HG02763 (cell line): ENCODE results near the gene LARGE1.

Experiments used
- ATAC-seq: cut with Tn5 transposase; IDR thresholded peaks from one replicate; pipeline ENCODE4 v1.9.1; 2021; ENCODE audit warnings: mild to moderate bottlenecking, moderate library complexity; ENCODE audit not compliant: unreplicated experiment

LARGE1 gene

DNA sequence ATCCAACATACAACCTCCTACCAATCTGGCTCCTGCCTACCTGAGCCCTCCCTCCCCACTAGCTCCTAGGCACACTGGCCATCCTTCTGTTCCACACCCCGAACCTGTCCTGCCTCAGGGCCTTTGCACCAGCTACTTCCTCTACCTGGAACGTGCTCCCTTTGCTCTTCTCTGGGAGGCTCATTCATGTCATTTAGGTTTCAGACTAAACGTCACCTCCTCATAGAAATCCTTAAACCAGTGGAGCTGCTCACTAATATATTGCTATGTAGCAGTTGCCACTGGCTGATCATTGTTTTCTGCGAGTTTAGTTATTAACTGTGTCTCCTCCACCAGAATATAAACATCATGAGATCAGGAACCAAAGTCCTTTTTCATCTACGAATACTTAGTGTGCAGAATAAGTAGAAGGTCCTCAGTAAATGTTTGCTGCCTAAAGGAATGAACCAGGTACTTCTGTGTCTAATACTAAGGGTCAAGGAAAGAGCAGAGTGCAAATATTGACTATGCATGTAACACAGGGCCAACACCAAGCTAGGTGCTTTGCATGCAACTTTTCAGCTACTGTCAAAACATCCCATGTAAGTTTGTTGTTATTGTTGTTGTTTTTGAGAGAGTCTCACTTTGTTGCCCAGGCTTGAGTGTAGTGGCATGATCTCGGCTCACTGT is 584.5 kb downstream of the LARGE1 start:
- ATAC-seq, result no peak

DNA sequence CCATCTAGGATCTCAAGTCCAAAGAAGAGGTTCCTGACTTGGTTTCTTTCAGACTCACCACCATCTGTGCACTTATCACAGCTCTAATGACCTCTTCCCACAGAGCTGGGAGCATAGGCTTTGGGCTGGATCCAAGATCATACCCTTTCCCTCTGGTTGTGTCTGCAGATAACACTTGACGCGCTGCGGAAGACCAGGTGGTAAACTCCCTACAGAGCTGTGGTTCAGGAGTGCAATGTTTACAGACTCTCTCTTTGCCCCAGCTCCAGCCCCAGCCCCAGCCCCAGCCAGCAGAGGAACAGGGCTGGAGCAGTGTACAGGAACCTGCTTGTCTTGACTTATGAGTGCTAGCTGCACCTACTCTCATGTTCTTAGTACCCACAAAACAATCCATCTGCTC is 587.7 kb downstream of the LARGE1 start:
- ATAC-seq, result no peak

DNA sequence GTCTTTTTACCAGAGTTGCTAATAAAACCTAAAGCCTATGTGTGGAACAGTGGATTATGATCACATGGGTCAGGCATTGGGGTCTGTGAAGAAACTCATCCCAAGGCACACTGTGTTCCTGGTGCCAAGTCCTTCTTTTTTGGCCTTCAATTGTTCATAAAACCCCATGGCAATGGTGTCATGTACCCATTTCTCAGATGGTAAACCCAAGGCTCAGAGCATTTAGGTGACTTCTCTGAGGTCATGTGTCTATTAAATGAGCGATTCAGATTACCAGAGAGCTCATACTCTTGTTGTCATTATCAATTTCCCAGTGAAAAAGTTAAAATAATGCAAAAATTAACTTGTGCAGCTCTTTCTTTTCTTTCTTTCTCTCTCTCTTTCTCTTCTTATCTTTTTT is 589.3 kb downstream of the LARGE1 start:
- no peak for ATAC-seq

DNA sequence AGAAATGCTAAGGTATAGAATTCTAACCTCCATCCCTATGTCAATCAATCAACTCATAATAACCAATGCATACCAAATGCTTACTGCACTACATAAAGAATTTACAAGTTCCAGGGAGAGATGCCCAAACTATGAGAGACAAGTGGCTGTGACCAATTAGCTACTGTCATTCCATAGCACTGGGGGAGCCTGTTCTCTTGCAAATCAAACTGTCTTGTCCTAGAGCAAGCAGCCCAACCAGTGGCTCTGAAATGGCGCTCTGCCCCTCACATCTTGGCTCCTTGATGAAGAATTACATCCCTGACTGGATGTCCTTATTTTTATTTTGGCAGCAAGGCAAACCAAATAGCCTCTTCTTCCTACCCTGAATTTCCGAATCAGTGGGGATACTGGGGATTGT is 589.7 kb downstream of the LARGE1 start:
- ATAC-seq, result no peak

DNA sequence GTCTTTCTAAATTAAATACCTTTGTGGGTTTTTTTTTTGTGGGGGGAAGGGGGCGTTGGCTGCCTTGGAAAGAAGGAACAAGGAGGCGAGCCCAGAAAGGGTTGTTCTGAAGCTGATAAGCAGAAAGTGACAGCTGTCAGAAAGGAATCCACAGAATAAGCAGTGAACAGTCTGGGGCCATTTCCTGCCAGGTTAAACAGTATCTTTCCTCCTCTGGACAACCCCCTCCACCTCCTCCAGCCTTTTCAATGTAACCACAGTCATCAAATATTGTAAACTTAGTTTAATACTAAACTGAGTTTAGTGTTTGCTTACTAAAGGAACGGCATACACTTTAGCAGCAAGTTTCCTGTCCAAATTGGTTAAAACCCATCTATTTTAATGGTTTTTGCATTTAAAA is 590.9 kb downstream of the LARGE1 start:
- no peak for ATAC-seq

DNA sequence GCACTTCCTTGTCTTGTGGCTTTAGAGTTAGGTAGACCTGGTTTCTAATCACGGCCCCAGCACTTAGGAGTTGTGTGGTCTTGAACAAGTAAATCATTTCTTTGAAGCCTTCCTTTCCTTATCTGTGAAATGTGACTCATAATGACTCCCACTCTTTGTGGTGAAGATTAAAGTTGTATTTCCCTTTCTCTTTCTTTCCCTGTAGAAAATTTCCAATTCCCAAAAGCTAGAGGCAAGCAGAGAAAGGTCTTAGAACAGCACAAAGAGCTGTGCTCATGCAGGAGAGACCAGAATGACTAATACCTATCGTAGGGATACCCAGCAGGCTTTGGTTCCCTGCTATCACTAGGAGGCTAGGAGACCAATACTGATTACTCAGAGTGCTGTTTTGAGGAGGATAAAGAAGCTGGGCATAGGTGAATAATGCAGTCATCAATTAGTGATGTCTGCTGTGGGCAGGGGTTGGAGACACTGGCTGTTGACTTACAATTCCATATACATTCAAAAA is 591.4 kb downstream of the LARGE1 start:
- ATAC-seq, result no peak

DNA sequence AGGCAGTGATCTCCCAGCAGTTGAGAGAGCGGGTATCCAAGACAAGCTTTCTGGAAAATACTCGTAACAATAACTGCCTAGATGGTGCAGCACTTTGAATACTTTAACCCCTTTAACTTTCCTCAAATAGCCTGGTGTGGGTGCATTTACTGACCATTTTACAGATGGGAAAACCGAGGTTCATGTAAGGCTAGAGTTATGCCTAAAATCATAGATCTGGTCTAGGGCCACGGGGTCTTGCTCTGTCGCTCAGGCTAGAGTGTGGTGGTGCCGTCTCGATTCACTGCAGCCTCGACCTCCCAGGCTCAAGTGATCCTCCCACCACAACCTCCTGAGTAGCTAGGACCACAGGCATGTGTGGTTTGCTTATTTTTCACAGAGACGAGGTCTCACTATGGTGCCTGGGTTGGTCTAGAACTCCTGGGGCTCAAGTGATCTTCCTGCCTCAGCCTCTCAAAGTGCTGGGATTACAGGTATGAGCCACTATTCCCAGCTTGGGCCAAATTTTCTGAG is 592.9 kb downstream of the LARGE1 start:
- ATAC-seq, result no peak

DNA sequence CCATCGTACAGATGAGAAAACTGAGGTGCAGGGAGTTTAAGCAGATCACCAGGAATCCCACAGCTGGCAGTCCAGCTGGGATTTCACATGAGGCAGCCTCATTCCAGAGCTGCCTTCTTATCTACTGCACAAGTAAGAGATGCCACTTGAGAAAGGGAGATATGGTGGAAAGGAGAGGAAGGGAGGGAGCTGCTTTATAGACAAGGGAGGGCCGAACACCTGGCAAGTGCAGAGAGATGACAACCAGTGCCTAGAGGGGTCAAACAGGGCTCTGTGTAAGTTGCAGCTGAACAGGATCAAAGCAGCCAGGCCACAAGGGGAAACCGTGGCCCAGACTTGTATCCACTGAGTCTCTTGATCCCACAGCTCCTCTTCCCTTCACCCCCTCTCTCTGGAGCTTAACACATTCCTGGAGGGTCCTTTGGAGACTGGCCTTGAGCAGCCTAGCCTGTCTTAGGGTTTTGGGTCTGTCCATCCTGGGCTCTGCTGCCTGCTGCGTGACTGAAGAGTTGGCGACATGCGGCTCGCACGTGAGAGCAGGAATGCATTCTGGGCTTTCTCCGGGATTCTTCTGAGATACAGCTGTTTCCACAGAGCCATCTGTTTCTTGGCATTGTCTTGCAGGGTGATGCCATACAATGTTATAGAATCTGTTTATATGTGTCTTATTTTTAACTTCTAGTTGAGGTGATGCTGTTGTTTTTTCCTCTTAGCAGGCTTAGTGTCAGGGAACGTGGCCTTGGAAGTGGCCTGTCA is 593.6 kb downstream of the LARGE1 start:
- ATAC-seq, result no peak

DNA sequence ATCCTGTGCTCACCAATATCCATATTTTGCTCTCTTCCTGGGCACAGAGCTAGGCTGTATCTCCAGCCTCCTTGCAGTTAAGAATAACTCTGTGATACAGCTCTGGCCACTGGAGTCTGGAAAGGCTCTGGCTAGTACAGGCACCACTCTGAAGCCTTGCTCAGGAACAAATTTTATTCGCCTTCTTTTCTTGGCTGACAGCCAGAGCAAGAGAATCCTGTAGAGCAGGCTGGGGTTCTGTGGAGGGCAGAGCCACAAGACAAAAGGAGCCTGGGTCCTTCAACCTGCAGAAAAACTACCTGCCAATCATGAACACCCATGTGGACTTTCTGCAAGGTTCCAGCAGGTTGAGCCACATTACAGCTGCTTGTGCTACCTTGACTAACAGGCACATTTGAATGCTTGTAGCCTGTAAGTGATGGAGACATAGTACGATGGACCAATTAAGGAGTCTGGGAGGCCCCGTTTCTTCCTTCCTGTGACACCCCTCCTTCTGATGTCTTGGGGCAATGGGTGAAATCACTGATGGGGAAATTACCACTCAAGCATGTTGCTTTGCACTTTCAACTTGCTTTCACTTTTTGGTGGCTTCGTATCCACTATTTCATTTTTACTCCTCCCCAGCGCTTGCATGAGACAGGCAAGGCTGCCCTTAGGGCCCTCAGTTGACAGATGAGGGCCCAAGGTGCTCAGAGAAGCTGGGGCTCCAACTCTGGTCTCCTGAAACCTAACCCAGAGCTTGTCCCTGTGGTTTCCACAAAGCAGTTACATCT is 594.9 kb downstream of the LARGE1 start:
- ATAC-seq, result no peak

DNA sequence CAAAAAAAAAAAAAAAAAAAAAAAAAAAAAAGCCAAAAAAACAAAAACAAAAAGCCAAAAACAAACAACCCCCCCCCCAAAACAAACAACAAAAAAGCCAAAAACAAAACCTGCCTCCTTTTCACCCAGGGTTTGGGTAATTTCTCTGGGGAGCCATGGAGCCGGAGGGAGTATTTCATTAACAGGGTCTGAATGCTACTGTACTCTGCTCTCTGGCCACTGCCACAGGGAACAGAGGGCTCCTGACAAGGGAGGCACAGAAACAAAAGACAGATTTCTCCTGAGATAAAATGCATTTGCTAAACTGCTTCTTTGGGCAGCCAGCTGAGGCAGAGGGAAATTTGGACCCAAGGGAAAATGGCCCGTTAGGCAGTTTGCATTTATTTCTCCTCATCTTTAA is 596.0 kb downstream of the LARGE1 start:
- no peak for ATAC-seq

DNA sequence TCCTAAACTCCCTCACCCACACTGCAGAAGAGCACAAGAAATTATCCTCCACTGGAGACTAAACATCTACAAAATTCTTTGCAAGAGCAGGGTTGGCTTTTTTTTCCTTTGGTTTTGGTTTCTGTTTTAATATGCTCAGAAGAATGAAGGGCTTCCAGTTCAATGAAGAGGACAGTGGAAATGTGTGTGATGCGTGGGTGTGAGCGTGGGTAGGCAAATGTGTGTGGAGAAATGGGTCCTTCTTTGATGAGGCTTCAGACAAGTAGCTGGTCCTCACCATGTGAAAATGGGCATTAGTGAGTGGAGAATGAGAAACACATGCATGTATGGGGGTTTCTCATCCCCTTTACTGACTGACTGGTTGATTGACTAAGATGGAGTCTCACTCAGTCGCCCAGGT is 598.8 kb downstream of the LARGE1 start:
- ATAC-seq, result no peak

DNA sequence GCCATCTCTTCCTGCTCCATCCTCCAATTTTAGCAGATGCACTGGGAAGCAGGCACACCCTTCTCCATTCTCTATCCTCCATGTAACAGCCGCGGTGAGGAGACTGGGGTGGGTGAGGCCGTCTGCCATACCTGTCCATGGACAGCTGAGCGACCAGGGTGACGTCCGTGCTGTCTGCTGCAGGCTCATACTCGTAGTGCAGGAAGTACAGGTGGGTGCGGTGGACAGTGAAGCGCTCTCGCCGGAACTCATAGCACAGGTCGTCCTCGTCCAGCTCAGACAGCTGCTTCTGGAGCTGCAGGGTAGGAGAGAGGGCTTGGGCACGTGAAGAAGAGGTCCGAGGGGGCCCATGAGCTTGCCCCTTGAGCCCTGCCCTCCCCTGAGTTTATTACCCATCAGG is 604.3 kb downstream of the LARGE1 start:
- ATAC-seq, result no peak

DNA sequence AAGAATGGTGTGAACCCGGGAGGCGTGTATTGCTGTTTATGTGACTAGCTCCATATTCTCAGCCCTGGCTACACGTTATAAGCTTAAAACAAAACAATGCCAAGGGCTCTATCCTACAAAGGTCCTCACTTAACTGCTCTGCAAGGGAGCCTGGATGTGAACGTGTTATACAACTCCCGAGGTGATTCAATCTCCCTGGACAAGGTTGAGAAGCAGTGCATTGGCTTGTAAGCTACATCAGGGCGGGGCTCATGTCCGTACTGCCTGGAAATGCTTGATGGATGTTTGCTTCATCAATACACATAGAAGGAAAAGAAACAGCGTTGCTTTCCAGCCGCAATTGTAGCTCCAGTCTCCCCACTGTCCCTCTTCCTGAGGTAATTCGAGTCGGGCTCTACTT is 605.2 kb downstream of the LARGE1 start:
- ATAC-seq, result no peak

DNA sequence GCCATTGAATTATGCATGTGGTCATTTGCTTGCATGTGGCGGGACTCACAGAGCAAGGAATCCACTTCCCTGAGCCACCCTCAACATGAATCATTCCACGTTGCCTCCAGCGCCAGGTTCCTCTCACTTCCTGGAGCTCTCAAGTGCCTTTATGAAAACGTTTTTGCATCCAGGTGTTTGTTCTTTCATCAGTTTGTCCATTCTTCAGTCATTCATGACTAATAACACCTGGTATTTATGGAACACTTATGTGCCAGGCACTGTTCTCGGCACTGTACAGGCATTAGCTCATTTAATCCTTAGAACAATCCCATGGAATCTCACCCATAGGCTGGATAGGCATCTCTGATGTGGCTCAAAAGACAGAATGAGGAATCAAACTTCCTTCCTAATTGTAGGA is 606.0 kb downstream of the LARGE1 start:
- ATAC-seq, result no peak

DNA sequence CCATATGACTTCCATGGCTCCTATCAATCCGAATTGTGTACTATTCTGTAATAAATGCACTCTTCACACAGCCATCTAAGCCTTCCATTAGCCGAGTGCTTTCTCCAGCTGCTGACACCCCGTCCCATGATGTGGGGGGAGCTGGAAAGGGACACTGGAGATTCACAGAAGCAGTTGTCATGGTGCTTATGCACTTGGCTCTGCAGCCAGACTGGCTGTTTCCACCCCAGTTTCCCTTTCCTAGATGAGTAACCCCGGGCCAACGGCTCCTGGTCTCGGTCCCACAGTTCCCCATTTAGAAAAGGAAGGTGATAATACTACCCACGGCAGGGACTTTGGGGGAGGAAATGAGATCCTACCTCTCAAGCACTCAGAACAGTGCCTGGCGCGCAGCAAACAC is 617.2 kb downstream of the LARGE1 start:
- no peak for ATAC-seq

DNA sequence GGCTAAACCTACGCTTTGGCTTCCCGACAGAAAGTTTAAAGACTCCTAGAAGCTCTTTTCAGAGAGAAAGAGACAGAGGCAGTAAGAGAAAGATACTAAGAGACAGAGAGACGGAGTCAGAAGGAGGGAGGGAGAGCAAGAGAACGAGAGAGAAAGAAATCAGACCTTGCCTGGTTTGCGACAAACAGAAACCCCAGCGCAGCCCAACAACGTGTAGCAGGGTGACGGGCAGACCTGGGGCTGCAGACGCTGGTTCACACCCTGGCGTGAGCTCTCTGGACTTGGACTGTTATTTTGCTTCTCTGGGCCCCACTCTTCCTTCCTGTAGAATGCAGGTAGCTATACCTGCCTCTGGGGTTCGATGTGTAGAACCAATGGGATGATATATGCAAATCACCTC is 617.7 kb downstream of the LARGE1 start:
- no peak for ATAC-seq

DNA sequence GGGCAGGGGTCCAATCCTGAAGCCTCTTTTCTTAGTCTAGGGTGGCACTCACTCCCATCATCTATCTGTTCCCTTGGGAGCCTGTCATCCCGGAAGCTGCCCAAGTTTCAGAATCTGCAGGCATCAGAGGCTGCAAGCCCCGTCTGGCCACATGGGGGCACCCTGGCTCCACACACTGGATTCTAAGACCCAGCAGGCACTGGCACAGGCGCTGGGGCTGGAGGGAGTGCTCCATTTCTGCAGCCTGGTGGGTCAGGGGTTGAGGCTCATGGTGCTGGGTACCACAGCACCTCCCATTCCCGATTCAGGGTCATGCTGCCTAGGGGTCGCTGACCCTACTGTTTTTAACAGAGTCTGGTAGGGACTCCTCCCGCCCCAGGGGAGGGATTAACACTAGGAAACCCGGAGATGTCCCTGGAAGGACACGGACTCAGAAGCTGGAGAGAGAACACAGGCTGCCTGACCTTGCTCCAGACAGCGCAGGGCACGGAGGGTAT is 618.2 kb downstream of the LARGE1 start:
- ATAC-seq, result no peak

DNA sequence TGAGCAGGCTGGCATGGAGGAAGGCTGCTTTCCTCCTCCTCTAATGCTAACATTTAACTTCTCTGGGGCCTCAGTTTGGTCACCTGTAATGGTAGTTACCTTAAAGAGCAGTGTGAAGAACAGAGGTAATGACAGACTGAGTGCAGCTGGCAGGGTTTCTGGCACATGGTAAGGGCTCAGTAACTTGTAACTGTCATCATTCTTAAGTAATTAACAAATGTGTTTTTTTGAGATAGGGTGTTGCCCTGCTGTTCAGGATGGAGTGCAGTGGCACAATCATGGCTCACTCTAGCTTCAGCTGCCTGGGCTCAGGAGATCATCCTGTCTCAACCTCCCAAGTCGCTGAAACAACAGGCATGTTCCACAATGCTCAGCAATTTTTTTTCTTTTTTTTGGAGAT is 620.1 kb downstream of the LARGE1 start:
- no peak for ATAC-seq

DNA sequence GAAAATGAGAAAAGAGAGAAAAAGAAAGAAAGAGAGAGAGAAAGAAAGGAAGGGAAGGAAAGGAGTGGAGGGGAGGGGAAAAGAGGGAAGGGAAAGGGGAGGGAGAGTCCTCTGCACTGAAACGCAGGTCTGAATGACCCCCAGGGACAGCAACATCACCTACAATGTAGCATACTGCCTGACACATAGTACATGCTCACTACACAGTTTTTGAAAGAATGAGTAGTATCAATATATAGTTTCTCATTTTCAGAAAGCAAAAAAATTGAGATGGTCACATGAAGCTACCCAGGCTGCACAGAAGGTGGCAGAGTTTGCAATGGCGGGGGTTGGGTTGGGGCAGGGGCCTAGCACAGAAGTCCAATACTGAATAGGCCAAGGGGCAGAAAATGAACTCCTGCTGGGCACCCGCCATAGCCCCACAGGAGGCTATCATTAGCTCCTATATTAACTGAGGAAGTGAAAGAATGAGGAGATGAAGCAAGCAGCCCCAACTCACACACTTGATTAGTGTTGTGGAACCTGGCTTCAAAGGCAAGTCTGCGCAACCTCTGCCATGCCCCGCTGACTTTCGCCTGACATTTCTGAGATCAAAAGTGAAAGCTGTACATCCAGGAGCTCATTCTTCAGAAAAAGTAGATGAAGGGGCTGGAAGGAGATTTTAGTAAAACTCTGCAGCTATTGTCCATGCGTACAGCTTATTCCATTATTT is 620.9 kb downstream of the LARGE1 start:
- peak; percentile 92 for ATAC-seq

DNA sequence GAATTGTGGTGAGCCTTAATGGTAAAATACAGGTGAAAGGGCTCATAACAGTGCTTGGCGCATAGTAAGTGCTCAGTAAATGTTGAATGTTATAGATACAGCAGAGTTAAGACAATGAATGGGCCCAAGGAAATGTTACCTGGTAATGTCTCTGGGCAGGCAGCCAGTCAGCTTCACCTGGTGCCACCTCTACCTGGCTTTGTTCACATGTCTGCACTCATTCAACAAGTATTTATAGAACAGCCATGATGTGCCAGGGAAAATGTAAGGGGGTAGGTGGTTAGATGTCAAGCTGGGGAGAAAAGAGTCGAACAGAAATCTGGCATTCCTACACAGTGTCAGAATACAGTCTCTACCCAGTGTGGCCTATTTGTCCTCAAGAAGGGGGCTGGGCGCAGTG is 623.3 kb downstream of the LARGE1 start:
- no peak for ATAC-seq

DNA sequence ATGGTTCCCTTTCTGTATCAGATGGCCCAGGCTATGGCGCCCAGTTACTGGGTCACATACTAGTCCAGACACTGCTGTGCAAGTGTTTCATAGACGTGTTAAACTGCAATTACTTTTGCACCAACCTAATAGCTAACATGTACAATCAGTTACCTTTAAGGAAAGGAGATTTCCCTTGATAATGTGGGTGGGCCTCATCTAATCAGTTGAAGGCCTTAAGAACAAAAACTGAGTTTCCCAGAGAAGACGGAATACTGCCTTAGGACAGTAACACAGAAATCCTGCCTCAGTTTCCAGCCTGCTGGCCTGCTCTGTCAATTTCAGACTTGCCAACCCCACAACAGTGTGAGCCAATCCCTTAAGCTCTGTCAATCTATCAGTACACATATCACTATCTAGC is 632.2 kb downstream of the LARGE1 start:
- no peak for ATAC-seq
